ENCODE measurements around the gene CTIF.

Gene CTIF

GRCh38 chr18:48894799-48895346, 356.0 kb downstream of the CTIF start:
- no peak overlapping the region for H3K4me3 ChIP-seq (ENCODE audit: low read depth, low read length)
- no peak for DNase-seq
- no peaks in the 10 kb centered on the region for H3K27me3 ChIP-seq (replicated peaks)
- H3K27ac ChIP-seq, result no peak overlapping the region
- H3K36me3 ChIP-seq (replicated peaks), result no peaks in the 10 kb centered on the region
- in situ Hi-C loops (cut with HindIII; ENCODE audit: low pct_ligation_motif_present, low sequenced_read_pairs), result no loop called here
- TF ChIP-seq CTCF (IDR thresholded peaks at IDR 0.05; ENCODE audit: low read depth, low read length, missing control alignments), result no peak

GRCh38 chr18:48896326-48896874, 357.6 kb downstream of the CTIF start:
- Histone ChIP-seq H3K27ac (no peak overlapping the region), H3K36me3 (replicated peaks) (no peaks in the 10 kb centered on the region), H3K27me3 (replicated peaks) (no peaks in the 10 kb centered on the region), H3K4me3 (ENCODE audit: low read depth, low read length) (no peak overlapping the region)
- no peak for TF ChIP-seq CTCF (IDR thresholded peaks at IDR 0.05; ENCODE audit: low read depth, low read length, missing control alignments)
- DNase-seq, result no peak
- in situ Hi-C loops (cut with HindIII; ENCODE audit: low pct_ligation_motif_present, low sequenced_read_pairs), result no loop called here

- Histone ChIP-seq H3K27ac (no peak overlapping the region), H3K36me3 (replicated peaks) (no peaks in the 10 kb centered on the region), H3K27me3 (replicated peaks) (no peaks in the 10 kb centered on the region), H3K4me3 (ENCODE audit: low read depth, low read length) (no peak overlapping the region)
- in situ Hi-C loops (cut with HindIII; ENCODE audit: low pct_ligation_motif_present, low sequenced_read_pairs), result no loop called here
- no peak for DNase-seq
- peak; percentile 51 for TF ChIP-seq CTCF (IDR thresholded peaks at IDR 0.05; ENCODE audit: low read depth, low read length, missing control alignments)
Observed at GRCh38 chr18:48896875-48897511, 358.2 kb downstream of the CTIF start.

GRCh38 chr18:48897531-48897930, 358.7 kb downstream of the CTIF start:
- no peak for TF ChIP-seq CTCF (IDR thresholded peaks at IDR 0.05; ENCODE audit: low read depth, low read length, missing control alignments)
- H3K4me3 ChIP-seq (ENCODE audit: low read depth, low read length), result no peak overlapping the region
- no peaks in the 10 kb centered on the region for H3K27me3 ChIP-seq (replicated peaks)
- no peak overlapping the region for H3K27ac ChIP-seq
- no peaks in the 10 kb centered on the region for H3K36me3 ChIP-seq (replicated peaks)
- in situ Hi-C loops (cut with HindIII; ENCODE audit: low pct_ligation_motif_present, low sequenced_read_pairs), result no loop called here
- no peak for DNase-seq

GRCh38 chr18:48898521-48898920, 359.7 kb downstream of the CTIF start:
- Histone ChIP-seq H3K27me3 (replicated peaks) (no peaks in the 10 kb centered on the region), H3K36me3 (replicated peaks) (no peaks in the 10 kb centered on the region), H3K27ac (no peak overlapping the region), H3K4me3 (ENCODE audit: low read depth, low read length) (no peak overlapping the region)
- no peak for TF ChIP-seq CTCF (IDR thresholded peaks at IDR 0.05; ENCODE audit: low read depth, low read length, missing control alignments)
- DNase-seq, result no peak
- in situ Hi-C loops (cut with HindIII; ENCODE audit: low pct_ligation_motif_present, low sequenced_read_pairs), result no loop called here

Measured in brain microvascular endothelial cell (primary cell).